ENCODE results near the gene INTS6. TPM values are rescaled to one million over a fixed set of nuclear protein-coding genes. Genes with fewer than 3 reads are reported as not detected.

INTS6 gene
- total and polyA plus RNA-seq, 2 of the 4 experiments (the other 2 are of a cell fraction): 12.9 to 42.3 TPM

DNA sequence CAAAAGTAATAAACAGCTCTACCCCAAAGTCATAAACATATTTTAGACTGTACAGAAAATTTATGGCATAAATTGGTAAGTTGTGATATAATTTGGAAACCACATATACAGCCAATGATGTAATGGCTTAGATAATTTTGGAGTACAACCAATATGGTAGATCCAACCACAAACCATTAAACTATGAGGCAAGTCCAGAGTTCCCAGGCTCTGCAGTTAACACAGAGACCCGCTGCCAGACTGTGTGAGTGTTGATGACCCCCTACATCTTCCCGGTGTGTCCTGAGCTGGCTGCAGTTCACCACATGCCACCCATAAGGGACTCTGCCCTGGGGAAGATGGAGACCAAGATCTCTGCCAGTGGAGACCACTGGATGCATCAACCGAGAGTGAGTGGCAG lies 123.2 kb downstream of the INTS6 start:
- Histone ChIP-seq H4K91ac (ENCODE audit: insufficient read depth, low read depth, low read length) (no peak overlapping the region), H2BK15ac (ENCODE audit: low read depth, low read length) (no peak overlapping the region), H3K4ac (ENCODE audit: low read depth, low read length) (no peak overlapping the region), H3K4me1 (ENCODE audit: control insufficient read depth, insufficient read depth, low read length) (no peaks in the 10 kb centered on the region), H2BK20ac (ENCODE audit: low read depth, low read length) (no peak overlapping the region), H2BK5ac (ENCODE audit: low read depth, low read length, poor library complexity, severe bottlenecking) (no peak overlapping the region), H2AK9ac (replicated peaks; ENCODE audit: low read depth, low read length, poor library complexity) (no peak overlapping the region), H3K23ac (ENCODE audit: low read depth, low read length) (no peak overlapping the region), H2BK120ac (ENCODE audit: low read depth, low read length) (no peak overlapping the region), H3K79me1 (ENCODE audit: low read depth in 1 of 2, low read length in 2 of 2) (no peaks in the 10 kb centered on the region), H3K14ac (replicated peaks; ENCODE audit: low read depth, low read length) (no peak overlapping the region), H4K8ac (ENCODE audit: low read depth in 2 of 2, low read length in 2 of 2) (no peak overlapping the region), H3K9me1 (ENCODE audit: insufficient read depth, low read length) (no peaks in the 10 kb centered on the region), H3K56ac (ENCODE audit: extremely low read depth, insufficient read depth, low read length) (no peak overlapping the region), H3K27me3 (ENCODE audit: control insufficient read depth, insufficient read depth, low read length) (peaks cover 1% of the 10 kb centered on the region; the same call in 1 of the 2 replicates), H3K9ac (ENCODE audit: low read depth, low read length) (no peak overlapping the region), H3K36me3 (ENCODE audit: control insufficient read depth, insufficient read depth, low read length) (no peaks in the 10 kb centered on the region), H3K18ac (ENCODE audit: low read depth, low read length) (no peak overlapping the region), H4K5ac (ENCODE audit: low read depth, low read length) (no peak overlapping the region), H2AK5ac (ENCODE audit: low read depth, low read length) (no peak overlapping the region), H2AFZ (replicated peaks; ENCODE audit: low read length, poor library complexity) (peak overlapping the region; percentile 41), H4K20me1 (ENCODE audit: insufficient read depth, low read length) (no peaks in the 10 kb centered on the region), H3K27ac (ENCODE audit: insufficient read depth, low read length) (no peak overlapping the region), H3K4me3 (ENCODE audit: insufficient read depth, low read depth, low read length) (no peak overlapping the region), H3K9me3 (ENCODE audit: control insufficient read depth, insufficient read depth, low read length) (no peaks in the 10 kb centered on the region), H3K4me2 (ENCODE audit: low read depth, low read length) (no peak overlapping the region)
- POLR2A ChIA-PET (ENCODE audit: unreplicated experiment): no interaction called here
- intact Hi-C loops (cut with micrococcal nuclease): no loop called here
- in situ Hi-C loops (cut with MboI; ENCODE audit: low sequenced_read_pairs): no loop called here
- TF ChIP-seq CEBPB (IDR thresholded peaks at IDR 0.05; ENCODE audit: low read depth, low read length) (no peak), MAZ (IDR thresholded peaks at IDR 0.05; ENCODE audit: borderline replicate concordance, low read depth, low read length) (no peak), ELK1 (IDR thresholded peaks at IDR 0.05; ENCODE audit: borderline replicate concordance, low read depth, low read length) (no peak)
- 100% methylated on average over 1 of the region's 3 CpGs; no CpG with 5 or more reads in 1 of the 2 experiments for WGBS, 2 experiments (ENCODE audit: extremely low coverage in 2 of 2, insufficient read length in 1 of 2)
- BruUV-seq (replicated peaks): no TSS peak
- CTCF ChIA-PET: interaction anchor here (1.1 kb wide), 1 partner anchor 204 kb away, joined by 3 read pairs; no protein-coding TSS in a partner anchor
- DNase-seq (no peak), ATAC-seq (ENCODE audit: low read depth) (no peak)
- dilution Hi-C loops (cut with HindIII; ENCODE audit: low sequenced_read_pairs, unreplicated experiment): no loop called here
